ENCODE results near the gene LAIR2. TPM values are rescaled to one million over a fixed set of nuclear protein-coding genes. Genes with fewer than 3 reads are reported as not detected.

LAIR2 gene
- total RNA-seq, 4 donors from 2014 or later = not detected

DNA sequence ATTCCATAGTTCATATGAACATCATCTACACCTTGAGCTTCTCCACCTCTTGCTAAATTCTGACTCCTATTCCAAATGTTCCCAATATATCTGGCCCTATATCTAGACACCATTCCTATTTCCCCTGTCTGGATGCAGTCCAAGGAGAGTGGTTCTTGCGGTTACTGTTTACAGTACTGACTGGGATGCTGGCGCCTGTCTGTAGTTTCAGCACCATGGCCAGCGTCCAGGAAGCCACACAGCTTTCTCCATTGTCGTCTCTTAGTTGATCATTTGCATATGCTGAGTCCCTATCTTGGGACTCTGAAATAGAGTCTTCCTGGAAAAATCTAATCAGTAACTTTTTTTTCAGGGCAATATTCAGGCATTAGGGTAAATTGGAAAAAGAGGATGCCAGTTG, 14.9 kb downstream of the LAIR2 start:
- H3K27ac ChIP-seq = no peak overlapping the region
- peaks cover 0 to 4% (median 0%) of the 10 kb centered on the region in 3 donors for H3K9me3 ChIP-seq
- no peaks in the 10 kb centered on the region for H3K4me1 ChIP-seq
- TF ChIP-seq POLR2A (IDR thresholded peaks at IDR 0.05) (no peak), EP300 (IDR thresholded peaks at IDR 0.05) (no peak), POLR2AphosphoS5 (IDR thresholded peaks at IDR 0.05) (no peak)
- TF ChIP-seq, protein P1, sequence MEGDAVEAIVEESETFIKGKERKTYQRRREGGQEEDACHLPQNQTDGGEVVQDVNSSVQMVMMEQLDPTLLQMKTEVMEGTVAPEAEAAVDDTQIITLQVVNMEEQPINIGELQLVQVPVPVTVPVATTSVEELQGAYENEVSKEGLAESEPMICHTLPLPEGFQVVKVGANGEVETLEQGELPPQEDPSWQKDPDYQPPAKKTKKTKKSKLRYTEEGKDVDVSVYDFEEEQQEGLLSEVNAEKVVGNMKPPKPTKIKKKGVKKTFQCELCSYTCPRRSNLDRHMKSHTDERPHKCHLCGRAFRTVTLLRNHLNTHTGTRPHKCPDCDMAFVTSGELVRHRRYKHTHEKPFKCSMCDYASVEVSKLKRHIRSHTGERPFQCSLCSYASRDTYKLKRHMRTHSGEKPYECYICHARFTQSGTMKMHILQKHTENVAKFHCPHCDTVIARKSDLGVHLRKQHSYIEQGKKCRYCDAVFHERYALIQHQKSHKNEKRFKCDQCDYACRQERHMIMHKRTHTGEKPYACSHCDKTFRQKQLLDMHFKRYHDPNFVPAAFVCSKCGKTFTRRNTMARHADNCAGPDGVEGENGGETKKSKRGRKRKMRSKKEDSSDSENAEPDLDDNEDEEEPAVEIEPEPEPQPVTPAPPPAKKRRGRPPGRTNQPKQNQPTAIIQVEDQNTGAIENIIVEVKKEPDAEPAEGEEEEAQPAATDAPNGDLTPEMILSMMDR (IDR thresholded peaks at IDR 0.05) = no peak
- H3K36me3 ChIP-seq = no peaks in the 10 kb centered on the region
- peaks cover 55% of the 10 kb centered on the region for H3K27me3 ChIP-seq
- H3K4me3 ChIP-seq = no peak overlapping the region
- WGBS, 2 donors (ENCODE audit: low coverage in 1 of 2) = 0% methylated on average over 4 of the region's 4 CpGs; no CpG with 5 or more reads in 1 of the 2 donors
- no peak for ATAC-seq

DNA sequence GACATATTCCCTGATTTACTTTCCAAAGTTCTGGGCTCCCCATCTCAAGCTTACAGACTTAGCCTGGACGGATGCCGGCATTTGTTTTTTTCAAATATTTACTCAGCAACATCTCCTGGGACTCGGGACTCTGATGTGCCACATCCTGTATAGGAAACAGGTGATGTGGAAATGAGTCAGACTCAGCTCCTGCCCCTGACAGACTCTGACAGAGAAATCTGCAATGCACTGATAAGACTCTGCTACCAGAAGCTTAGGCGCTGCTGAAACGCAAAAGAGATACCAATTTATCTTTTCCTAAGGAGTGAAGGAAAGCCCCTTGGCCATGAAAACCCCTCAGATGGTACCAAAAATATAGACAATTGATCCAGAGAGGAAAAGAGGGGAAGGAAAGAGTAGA, 16.2 kb downstream of the LAIR2 start:
- no peaks in the 10 kb centered on the region for H3K36me3 ChIP-seq
- ATAC-seq = no peak
- WGBS, 2 donors (ENCODE audit: low coverage in 1 of 2) = 69% methylated on average over 5 of the region's 5 CpGs; no CpG with 5 or more reads in 1 of the 2 donors
- TF ChIP-seq EP300 (IDR thresholded peaks at IDR 0.05) = no peak
- no peak for TF ChIP-seq POLR2A (IDR thresholded peaks at IDR 0.05)
- TF ChIP-seq, protein P1 (IDR thresholded peaks at IDR 0.05) = no peak
- no peak for TF ChIP-seq POLR2AphosphoS5 (IDR thresholded peaks at IDR 0.05)
- H3K4me1 ChIP-seq = no peaks in the 10 kb centered on the region
- H3K27ac ChIP-seq = no peak overlapping the region
- no peak overlapping the region for H3K4me3 ChIP-seq
- H3K9me3 ChIP-seq = peaks cover 0 to 4% (median 0%) of the 10 kb centered on the region in 3 donors
- peaks cover 43% of the 10 kb centered on the region for H3K27me3 ChIP-seq

DNA sequence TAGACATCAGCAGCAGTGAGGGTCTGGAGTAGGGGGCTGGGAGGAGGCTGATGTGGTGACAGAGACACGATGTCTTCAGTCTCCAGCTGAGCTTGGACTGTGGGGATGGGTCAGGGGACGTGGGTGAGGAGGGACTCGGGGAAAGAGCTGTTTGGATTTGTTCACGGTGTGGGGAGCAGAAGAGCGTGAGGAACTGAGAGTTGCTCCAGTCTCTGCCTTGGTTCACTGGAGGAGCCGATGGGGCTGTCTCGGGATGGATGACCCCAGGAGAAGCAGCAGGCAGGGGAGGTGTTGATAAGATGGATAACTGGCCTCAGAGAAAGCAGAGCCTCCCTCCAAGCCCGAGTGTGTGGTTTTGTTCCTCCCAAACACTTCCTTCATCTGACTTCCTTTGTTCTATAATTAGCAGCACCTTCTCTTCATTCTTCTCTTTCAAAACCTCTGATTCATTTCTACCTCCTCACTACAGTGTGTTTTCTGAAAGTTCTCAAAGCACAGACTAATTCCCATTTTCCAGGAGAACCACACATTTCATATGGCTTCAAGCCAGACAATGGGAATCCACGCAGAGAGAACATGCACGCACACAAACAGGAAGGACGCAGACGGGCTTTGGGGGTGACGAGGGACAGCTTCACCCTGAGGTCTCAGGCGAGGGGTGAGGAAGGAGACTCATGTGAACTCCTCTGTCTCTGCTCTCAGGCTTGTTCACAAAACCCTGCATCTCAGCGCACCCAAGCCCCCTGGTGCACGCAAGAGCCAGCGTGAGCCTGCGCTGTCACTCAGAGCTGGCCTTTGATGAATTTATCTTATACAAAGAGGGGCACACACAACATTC, 18.6 kb downstream of the LAIR2 start:
- WGBS, 2 donors (ENCODE audit: low coverage in 1 of 2) = 55% methylated on average over 7 to 18 of the region's 18 CpGs
- no peak for ATAC-seq
- no peaks in the 10 kb centered on the region for H3K36me3 ChIP-seq
- no peak overlapping the region for H3K27ac ChIP-seq
- no peak overlapping the region for H3K4me3 ChIP-seq
- H3K9me3 ChIP-seq = no peaks in the 10 kb centered on the region
- no peak for TF ChIP-seq EP300 (IDR thresholded peaks at IDR 0.05)
- TF ChIP-seq POLR2A (IDR thresholded peaks at IDR 0.05) = no peak
- TF ChIP-seq, protein P1 (IDR thresholded peaks at IDR 0.05) = no peak
- peaks cover 26% of the 10 kb centered on the region for H3K27me3 ChIP-seq
- no peaks in the 10 kb centered on the region for H3K4me1 ChIP-seq

DNA sequence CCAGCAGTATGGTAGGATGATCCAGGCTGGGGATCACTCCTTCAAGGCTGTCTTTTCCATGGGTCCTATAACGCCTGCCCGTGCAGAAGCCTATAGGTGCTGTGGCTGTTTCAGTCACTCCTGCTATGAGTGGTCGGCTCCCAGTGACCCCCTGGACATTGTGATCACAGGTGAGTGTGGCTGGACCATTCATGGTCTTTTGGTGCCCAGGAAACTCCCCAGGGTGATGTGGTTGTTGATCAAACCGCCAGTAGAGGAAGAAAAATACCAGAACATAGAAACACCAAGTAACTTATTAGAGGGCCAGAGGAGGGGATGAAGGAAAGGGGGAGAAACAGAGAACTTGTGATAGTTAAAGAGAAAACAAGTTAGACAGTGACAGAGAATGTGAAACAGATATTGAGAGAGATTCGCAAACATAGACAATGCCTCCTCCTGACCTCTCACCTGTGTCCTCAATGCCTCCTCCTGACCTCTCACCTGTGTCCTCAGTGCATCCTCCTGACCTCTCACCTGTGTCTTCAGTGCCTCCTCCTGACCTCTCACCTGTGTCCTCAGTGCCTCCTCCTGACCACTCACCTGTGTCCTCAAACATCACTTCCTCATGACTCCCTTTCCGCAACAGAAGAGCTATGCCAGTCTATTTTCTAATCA, 19.4 kb downstream of the LAIR2 start:
- TF ChIP-seq, protein P1 (IDR thresholded peaks at IDR 0.05) = no peak
- TF ChIP-seq EP300 (IDR thresholded peaks at IDR 0.05) (no peak), POLR2A (IDR thresholded peaks at IDR 0.05) (no peak), POLR2AphosphoS5 (IDR thresholded peaks at IDR 0.05) (no peak)
- no peaks in the 10 kb centered on the region for H3K36me3 ChIP-seq
- H3K9me3 ChIP-seq = no peaks in the 10 kb centered on the region
- peaks cover 31% of the 10 kb centered on the region for H3K27me3 ChIP-seq
- no peak overlapping the region for H3K4me3 ChIP-seq
- 58 to 79% methylated on average over 3 to 4 of the region's 6 CpGs for WGBS, 2 donors (ENCODE audit: low coverage in 1 of 2)
- H3K4me1 ChIP-seq = no peaks in the 10 kb centered on the region
- no peak overlapping the region for H3K27ac ChIP-seq
- no peak for ATAC-seq

Measured in gastroesophageal sphincter (tissue), 4 donors.